ENCODE results near the gene QKI. TPM values are rescaled to one million over a fixed set of nuclear protein-coding genes. Genes with fewer than 3 reads are reported as not detected.

The QKI gene
- total and polyA plus RNA-seq, 2 of the 8 experiments (the other 6 are each of a cell fraction or from before 2014, with no cell fraction given), result 181 to 183 TPM

- no peak overlapping the region; the same call in 1 of the 2 replicates for H4K8ac ChIP-seq (ENCODE audit: extremely low read depth, insufficient read depth, low read length)
- H2BK12ac ChIP-seq (ENCODE audit: low read depth, low read length), result peak overlapping the region; percentile 41; the same call in 1 of the 2 replicates
- no peak overlapping the region for H3K9ac ChIP-seq (replicated peaks in 1 of 4; ENCODE audit: extremely low read depth in 1 of 4, low read depth in 3 of 4, low read length in 3 of 4)
- peaks cover 0 to 11% (median 1%) of the 10 kb centered on the region in 4 experiments; a peak in 2 of 7 replicates for H3K4me1 ChIP-seq (replicated peaks in 1 of 4; ENCODE audit: control insufficient read depth in 3 of 4, insufficient read depth in 4 of 4, low read length in 3 of 4)
- H2BK20ac ChIP-seq (ENCODE audit: low read length), result no peak overlapping the region
- no peak overlapping the region for H3K4me2 ChIP-seq (ENCODE audit: insufficient read depth in 1 of 2, low read depth in 2 of 2, low read length in 2 of 2)
- CTCF ChIA-PET (ENCODE audit: partially characterized antibody), result no interaction called here
- H3K4me3 ChIP-seq (ENCODE audit: extremely low read depth in 1 of 4, insufficient read depth in 2 of 4, low read depth in 3 of 4, low read length in 4 of 4), result no peak overlapping the region
- H2AFZ ChIP-seq (ENCODE audit: low read length), result no peak overlapping the region
- H3K4ac ChIP-seq (replicated peaks; ENCODE audit: insufficient read length, low read depth, low read length), result no peak overlapping the region
- H2BK120ac ChIP-seq (replicated peaks; ENCODE audit: low read depth, low read length), result no peak overlapping the region
- no peak overlapping the region for H4K91ac ChIP-seq (replicated peaks; ENCODE audit: insufficient read length, low read length)
- no peak overlapping the region for H2BK15ac ChIP-seq (ENCODE audit: low read length)
- DNase-seq (ENCODE audit: low read depth in 1 of 2, low spot score in 2 of 2), result no peak
- no peaks in the 10 kb centered on the region for H4K20me1 ChIP-seq (replicated peaks in 1 of 2; ENCODE audit: control insufficient read depth in 1 of 2, insufficient read depth in 2 of 2, low read length in 2 of 2)
- no peak for TF ChIP-seq SIN3A (conservative IDR thresholded peaks at IDR 0.05 in 1 of 2, IDR thresholded peaks at IDR 0.05 in 1 of 2; ENCODE audit: low read depth in 1 of 2, low read length in 2 of 2)
- peak; percentile 95 for TF ChIP-seq RXRA (IDR thresholded peaks at IDR 0.05; ENCODE audit: insufficient read depth, low read depth, low read length)
- no peak overlapping the region for H2AK5ac ChIP-seq (ENCODE audit: low read depth, low read length)
- no peak overlapping the region for H3K27ac ChIP-seq (ENCODE audit: low read depth, low read length)
- no peaks in the 10 kb centered on the region for H3K9me3 ChIP-seq (ENCODE audit: insufficient read depth in 2 of 2, low read depth in 1 of 2, low read length in 1 of 2)
- no peak overlapping the region for H4K5ac ChIP-seq (ENCODE audit: insufficient read length, low read depth, low read length)
- H3K79me1 ChIP-seq (ENCODE audit: low read depth, low read length), result no peaks in the 10 kb centered on the region; the same call in 1 of the 2 replicates
- no peak overlapping the region for H2BK5ac ChIP-seq (ENCODE audit: low read depth, low read length)
- H3K36me3 ChIP-seq (ENCODE audit: control insufficient read depth in 2 of 4, insufficient read depth in 4 of 4, low read length in 3 of 4), result peaks cover 0 to 12% (median 3%) of the 10 kb centered on the region in 4 experiments; a peak in 2 of 8 replicates
- H3K79me2 ChIP-seq (ENCODE audit: control insufficient read depth in 1 of 2, insufficient read depth in 2 of 2, low read length in 2 of 2), result 0 out of 4 replicates have a peak, but pooled peaks cover 0 to 2% of the 10 kb centered on the region in 2 experiments
- no peak for FAIRE-seq
- H3K18ac ChIP-seq (ENCODE audit: extremely low read depth, low read length), result no peak overlapping the region
- no peaks in the 10 kb centered on the region; the same call in 1 of the 2 replicates for H3K23me2 ChIP-seq (ENCODE audit: low read depth, low read length)
- H3K23ac ChIP-seq (ENCODE audit: insufficient read length), result no peak overlapping the region
- H3K56ac ChIP-seq (replicated peaks; ENCODE audit: insufficient read length, low read depth, low read length), result no peak overlapping the region
- WGBS, 2 experiments (ENCODE audit: extremely low coverage in 1 of 2, insufficient coverage in 1 of 2, insufficient read length in 1 of 2, insufficient replicate concordance in 2 of 2, low coverage in 1 of 2, low lambda C conversion rate in 2 of 2, missing lambda C conversion rate in 1 of 2), result 90% methylated on average over 12 of the region's 12 CpGs; no CpG with 5 or more reads in 1 of the 2 experiments
- H3K14ac ChIP-seq (ENCODE audit: insufficient read length), result no peak overlapping the region
- POLR2A ChIA-PET (ENCODE audit: partially characterized antibody), result interaction anchor here (0.7 to 1.2 kb wide), 3 partner anchors 9 to 56 kb away, joined by 3 to 5 read pairs (median 4); no protein-coding TSS in a partner anchor
- no peaks in the 10 kb centered on the region for H3K27me3 ChIP-seq (replicated peaks in 1 of 4; ENCODE audit: control insufficient read depth in 3 of 4, extremely low read depth in 1 of 4, insufficient read depth in 3 of 4, low read length in 3 of 4)
These were observed 156.2 kb downstream of the QKI start for GRCh38 chr6:163570579-163571231.
